ENCODE measurements around the gene AMIGO1.

AMIGO1 gene

GRCh38 chr1:109488696-109489095, 20.8 kb downstream of the AMIGO1 start:
- TF ChIP-seq SIN3A (IDR thresholded peaks at IDR 0.05; ENCODE audit: borderline replicate concordance, insufficient read depth, low read length) (no peak), REST (IDR thresholded peaks at IDR 0.05; ENCODE audit: insufficient read depth in 1 of 2, low read depth in 2 of 2, low read length in 2 of 2) (no peak), FOXP2 (optimal IDR thresholded peaks at IDR 0.05; ENCODE audit: borderline replicate concordance, extremely low read depth, extremely low read length, insufficient read depth) (no peak), POLR2AphosphoS5 (IDR thresholded peaks at IDR 0.05; ENCODE audit: low read depth, low read length) (no peak), TAF1 (IDR thresholded peaks at IDR 0.05; ENCODE audit: borderline replicate concordance, insufficient read depth, low read length) (no peak)

- no peak for TF ChIP-seq TAF1 (IDR thresholded peaks at IDR 0.05; ENCODE audit: borderline replicate concordance, insufficient read depth, low read length)
- TF ChIP-seq FOXP2 (optimal IDR thresholded peaks at IDR 0.05; ENCODE audit: borderline replicate concordance, extremely low read depth, extremely low read length, insufficient read depth) = no peak
- TF ChIP-seq REST (IDR thresholded peaks at IDR 0.05; ENCODE audit: insufficient read depth in 1 of 2, low read depth in 2 of 2, low read length in 2 of 2) = no peak
- no peak for TF ChIP-seq POLR2AphosphoS5 (IDR thresholded peaks at IDR 0.05; ENCODE audit: low read depth, low read length)
- TF ChIP-seq SIN3A (IDR thresholded peaks at IDR 0.05; ENCODE audit: borderline replicate concordance, insufficient read depth, low read length) = no peak
Observed at GRCh38 chr1:109488201-109488600, 21.3 kb downstream of the AMIGO1 start.

- TF ChIP-seq TAF1 (IDR thresholded peaks at IDR 0.05; ENCODE audit: borderline replicate concordance, insufficient read depth, low read length) (no peak), SIN3A (IDR thresholded peaks at IDR 0.05; ENCODE audit: borderline replicate concordance, insufficient read depth, low read length) (no peak), FOXP2 (optimal IDR thresholded peaks at IDR 0.05; ENCODE audit: borderline replicate concordance, extremely low read depth, extremely low read length, insufficient read depth) (no peak), POLR2AphosphoS5 (IDR thresholded peaks at IDR 0.05; ENCODE audit: low read depth, low read length) (no peak), REST (IDR thresholded peaks at IDR 0.05; ENCODE audit: insufficient read depth in 1 of 2, low read depth in 2 of 2, low read length in 2 of 2) (no peak)
Observed at GRCh38 chr1:109487261-109487660, 22.3 kb downstream of the AMIGO1 start.

- TF ChIP-seq SIN3A (IDR thresholded peaks at IDR 0.05; ENCODE audit: borderline replicate concordance, insufficient read depth, low read length) (no peak), FOXP2 (optimal IDR thresholded peaks at IDR 0.05; ENCODE audit: borderline replicate concordance, extremely low read depth, extremely low read length, insufficient read depth) (no peak), TAF1 (IDR thresholded peaks at IDR 0.05; ENCODE audit: borderline replicate concordance, insufficient read depth, low read length) (no peak), REST (IDR thresholded peaks at IDR 0.05; ENCODE audit: insufficient read depth in 1 of 2, low read depth in 2 of 2, low read length in 2 of 2) (no peak), POLR2AphosphoS5 (IDR thresholded peaks at IDR 0.05; ENCODE audit: low read depth, low read length) (no peak)
Observed at GRCh38 chr1:109485001-109485400, 24.5 kb downstream of the AMIGO1 start.

- TF ChIP-seq FOXP2 (optimal IDR thresholded peaks at IDR 0.05; ENCODE audit: borderline replicate concordance, extremely low read depth, extremely low read length, insufficient read depth) (no peak), SIN3A (IDR thresholded peaks at IDR 0.05; ENCODE audit: borderline replicate concordance, insufficient read depth, low read length) (no peak), POLR2AphosphoS5 (IDR thresholded peaks at IDR 0.05; ENCODE audit: low read depth, low read length) (no peak), TAF1 (IDR thresholded peaks at IDR 0.05; ENCODE audit: borderline replicate concordance, insufficient read depth, low read length) (no peak), REST (IDR thresholded peaks at IDR 0.05; ENCODE audit: insufficient read depth in 1 of 2, low read depth in 2 of 2, low read length in 2 of 2) (no peak)
Observed at GRCh38 chr1:109484519-109484975, 25.0 kb downstream of the AMIGO1 start.

Measured in PFSK-1 (cell line).